Measurements from ENCODE around the gene RNF126.

DNA sequence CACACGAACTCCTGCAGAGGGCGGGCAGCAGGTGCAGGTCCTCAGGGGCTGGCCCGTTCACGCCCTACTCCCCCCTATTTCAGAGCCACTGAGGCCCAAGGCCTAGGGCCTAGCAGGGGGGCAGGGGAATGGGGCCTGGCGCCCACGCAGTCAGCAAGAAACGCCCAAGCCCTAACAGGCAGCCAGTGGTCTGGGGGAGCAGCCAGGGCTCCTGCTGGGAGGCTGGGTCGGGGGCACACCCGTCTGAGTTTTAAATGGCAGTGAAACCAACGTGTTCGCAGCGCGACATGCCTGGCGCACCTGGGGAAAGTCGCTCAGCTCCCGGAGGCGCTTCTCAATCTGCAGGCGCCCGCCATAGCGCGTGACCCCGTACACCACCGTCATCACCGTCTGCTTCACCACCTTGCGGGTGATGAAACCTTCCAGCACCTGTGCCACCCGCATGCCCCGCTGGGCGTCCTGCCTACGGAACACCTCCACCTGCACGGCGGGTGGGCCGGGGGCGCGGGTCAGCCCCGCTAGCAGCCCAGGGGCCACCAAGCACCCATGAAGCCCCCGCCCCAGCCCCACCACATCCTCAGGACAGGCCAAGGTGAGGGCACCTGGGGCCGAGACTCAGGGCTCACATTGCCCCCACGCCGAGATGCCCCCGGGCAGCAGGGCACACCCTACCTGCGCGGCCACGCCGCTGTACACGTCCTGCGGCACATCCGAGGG, 43.6 kb downstream of the RNF126 start:
- TF ChIP-seq, protein P1, sequence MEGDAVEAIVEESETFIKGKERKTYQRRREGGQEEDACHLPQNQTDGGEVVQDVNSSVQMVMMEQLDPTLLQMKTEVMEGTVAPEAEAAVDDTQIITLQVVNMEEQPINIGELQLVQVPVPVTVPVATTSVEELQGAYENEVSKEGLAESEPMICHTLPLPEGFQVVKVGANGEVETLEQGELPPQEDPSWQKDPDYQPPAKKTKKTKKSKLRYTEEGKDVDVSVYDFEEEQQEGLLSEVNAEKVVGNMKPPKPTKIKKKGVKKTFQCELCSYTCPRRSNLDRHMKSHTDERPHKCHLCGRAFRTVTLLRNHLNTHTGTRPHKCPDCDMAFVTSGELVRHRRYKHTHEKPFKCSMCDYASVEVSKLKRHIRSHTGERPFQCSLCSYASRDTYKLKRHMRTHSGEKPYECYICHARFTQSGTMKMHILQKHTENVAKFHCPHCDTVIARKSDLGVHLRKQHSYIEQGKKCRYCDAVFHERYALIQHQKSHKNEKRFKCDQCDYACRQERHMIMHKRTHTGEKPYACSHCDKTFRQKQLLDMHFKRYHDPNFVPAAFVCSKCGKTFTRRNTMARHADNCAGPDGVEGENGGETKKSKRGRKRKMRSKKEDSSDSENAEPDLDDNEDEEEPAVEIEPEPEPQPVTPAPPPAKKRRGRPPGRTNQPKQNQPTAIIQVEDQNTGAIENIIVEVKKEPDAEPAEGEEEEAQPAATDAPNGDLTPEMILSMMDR (conservative IDR thresholded peaks at IDR 0.05): no peak
- TF ChIP-seq ZFX (IDR thresholded peaks at IDR 0.05): no peak

Data from C4-2B (cell line).